SU-DHL-6 (cell line): ENCODE results near the gene TAX1BP3.

Experiments
- H2AFZ ChIP-seq: fragments of 200-600 bp; sonication (generic); 2 replicates; pipeline ENCODE4 v1.6.1; 2014; ENCODE audit warnings: low read depth, mild to moderate bottlenecking, moderate library complexity, mixed read lengths, antibody characterized with exemption, low read length; ENCODE audit not compliant: severe bottlenecking
- H3F3A ChIP-seq: fragments of 200-600 bp; shearing (Covaris generic); 2 replicates; pipeline ENCODE4 v1.6.0; 2016; ENCODE audit warnings: antibody characterized with exemption, mild to moderate bottlenecking; ENCODE audit not compliant: insufficient read depth
- H3K27ac ChIP-seq: fragments of 200-600 bp; sonication (generic); 2 replicates; pipeline ENCODE4 v1.5.1; 2016; ENCODE audit warnings: low read depth, mild to moderate bottlenecking, low read length, moderate library complexity, mixed read lengths
- H3K27me3 ChIP-seq: fragments of 200-600 bp; sonication (generic), shearing (Covaris generic); 2 replicates; pipeline ENCODE4 v1.6.0; 2014; ENCODE audit warnings: mild to moderate bottlenecking, low read length
- H3K36me3 ChIP-seq: fragments of 200-600 bp; sonication (generic); 2 replicates; pipeline ENCODE4 v1.6.1; 2014; ENCODE audit warnings: mild to moderate bottlenecking, low read length, mixed read lengths
- H3K4me2 ChIP-seq: fragments of 300-600, 200-600 bp; shearing (Covaris generic), sonication (generic); 2 replicates; pipeline ENCODE4 v1.6.0; 2014; ENCODE audit warnings: low read length, low read depth, mild to moderate bottlenecking; ENCODE audit not compliant: poor library complexity, severe bottlenecking
- H3K4me3 ChIP-seq: fragments of 200-600 bp; sonication (generic); 2 replicates; pipeline ENCODE4 v1.5.1; 2014; ENCODE audit warnings: antibody characterized with exemption, low read length, mild to moderate bottlenecking, mixed read lengths; ENCODE audit not compliant: insufficient read depth, poor library complexity, severe bottlenecking
- H3K79me2 ChIP-seq: fragments of 200-600 bp; sonication (generic); 2 replicates; pipeline ENCODE4 v1.6.1; 2014; ENCODE audit warnings: mild to moderate bottlenecking, low read length, moderate library complexity; ENCODE audit not compliant: insufficient read depth
- H3K9ac ChIP-seq: fragments of 200-600 bp; sonication (generic); 2 replicates; pipeline ENCODE4 v1.7.0; 2014; ENCODE audit warnings: mild to moderate bottlenecking, low read length
- H3K9me2 ChIP-seq: fragments of 200-600 bp; sonication (generic); replicated peaks from 2 replicates; pipeline ENCODE4 v1.6.1; 2014; ENCODE audit warnings: low read length; ENCODE audit not compliant: insufficient read depth
- H3K9me3 ChIP-seq: fragments of 200-600 bp; sonication (generic); 2 replicates; pipeline ENCODE4 v1.6.1; 2014; ENCODE audit warnings: low read length, mixed read lengths; ENCODE audit not compliant: insufficient read depth
- H4K20me1 ChIP-seq: fragments of 200-600 bp; sonication (generic); 2 replicates; pipeline ENCODE4 v1.6.1; 2014; ENCODE audit warnings: low read depth, mild to moderate bottlenecking, antibody characterized with exemption, low read length, moderate library complexity, mixed read lengths
- EZH2phosphoT487 ChIP-seq: fragments of 200-600 bp; sonication (generic), shearing (Covaris generic); conservative IDR thresholded peaks from 2 replicates; pipeline ENCODE4 v1.6.1; 2018; ENCODE audit warnings: mild to moderate bottlenecking, antibody characterized with exemption, low read length, moderate library complexity, mixed read lengths
- TF ChIP-seq, protein P1 (sequence below): fragments of 200-600 bp; sonication (generic); IDR thresholded peaks from one replicate; pipeline ENCODE4 v1.5.1; 2017; ENCODE audit warnings: antibody characterized with exemption, mild to moderate bottlenecking, low read length, moderate library complexity; ENCODE audit not compliant: insufficient read depth, poor library complexity, severe bottlenecking

TAX1BP3 gene

DNA sequence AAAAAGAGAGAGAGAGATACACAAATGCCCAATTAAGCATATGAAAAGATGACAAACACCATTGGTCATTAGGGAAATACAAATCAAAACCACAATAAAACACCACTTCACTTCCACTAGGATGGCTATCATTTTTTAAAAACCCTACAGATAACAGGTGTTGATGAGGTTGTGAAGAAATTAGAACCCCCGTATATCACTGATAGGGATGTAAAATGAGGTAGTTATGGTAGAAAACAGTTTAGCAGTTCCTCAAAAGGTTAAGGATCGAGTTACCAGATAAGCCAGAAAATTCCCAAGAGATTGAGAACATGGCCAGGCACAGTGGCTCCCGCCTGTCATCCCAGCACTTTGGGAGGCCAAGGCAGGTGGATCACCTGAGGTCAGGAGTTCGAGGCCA is 24.8 kb upstream of the TAX1BP3 start:
- Histone ChIP-seq H3K9me2 (no peaks in the 10 kb centered on the region), H3K9ac (no peak overlapping the region), H3K36me3 (no peaks in the 10 kb centered on the region), H3K27ac (peak overlapping the region; percentile 49), H3K4me3 (no peak overlapping the region), H3K4me2 (peak overlapping the region; percentile 91), H2AFZ (no peak overlapping the region), H3K27me3 (no peaks in the 10 kb centered on the region), H4K20me1 (no peaks in the 10 kb centered on the region), H3K9me3 (no peaks in the 10 kb centered on the region), H3F3A (peaks cover 13% of the 10 kb centered on the region), H3K79me2 (peaks cover 32% of the 10 kb centered on the region)
- TF ChIP-seq, protein P1, sequence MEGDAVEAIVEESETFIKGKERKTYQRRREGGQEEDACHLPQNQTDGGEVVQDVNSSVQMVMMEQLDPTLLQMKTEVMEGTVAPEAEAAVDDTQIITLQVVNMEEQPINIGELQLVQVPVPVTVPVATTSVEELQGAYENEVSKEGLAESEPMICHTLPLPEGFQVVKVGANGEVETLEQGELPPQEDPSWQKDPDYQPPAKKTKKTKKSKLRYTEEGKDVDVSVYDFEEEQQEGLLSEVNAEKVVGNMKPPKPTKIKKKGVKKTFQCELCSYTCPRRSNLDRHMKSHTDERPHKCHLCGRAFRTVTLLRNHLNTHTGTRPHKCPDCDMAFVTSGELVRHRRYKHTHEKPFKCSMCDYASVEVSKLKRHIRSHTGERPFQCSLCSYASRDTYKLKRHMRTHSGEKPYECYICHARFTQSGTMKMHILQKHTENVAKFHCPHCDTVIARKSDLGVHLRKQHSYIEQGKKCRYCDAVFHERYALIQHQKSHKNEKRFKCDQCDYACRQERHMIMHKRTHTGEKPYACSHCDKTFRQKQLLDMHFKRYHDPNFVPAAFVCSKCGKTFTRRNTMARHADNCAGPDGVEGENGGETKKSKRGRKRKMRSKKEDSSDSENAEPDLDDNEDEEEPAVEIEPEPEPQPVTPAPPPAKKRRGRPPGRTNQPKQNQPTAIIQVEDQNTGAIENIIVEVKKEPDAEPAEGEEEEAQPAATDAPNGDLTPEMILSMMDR: no peak
- TF ChIP-seq EZH2phosphoT487: no peak

DNA sequence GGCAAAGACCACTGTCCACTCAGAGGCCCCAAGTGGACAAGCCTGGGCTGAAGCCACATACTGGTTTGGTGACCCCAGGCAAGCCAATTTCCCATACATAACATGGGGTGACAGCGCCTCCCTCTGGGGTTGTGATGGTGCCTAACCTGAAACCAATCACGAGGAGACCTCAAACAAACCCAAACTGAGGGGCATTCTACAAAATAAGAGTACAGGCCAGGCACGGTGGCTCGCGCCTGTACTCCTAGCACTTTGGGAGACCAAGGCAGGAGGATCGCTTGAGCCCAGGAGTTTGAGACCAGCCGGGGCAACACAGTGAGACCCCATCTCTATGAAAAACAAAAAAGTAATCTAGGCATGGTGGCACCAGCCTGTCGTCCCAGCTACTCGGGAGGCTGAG is 24.0 kb upstream of the TAX1BP3 start:
- H3K4me2 ChIP-seq: no peak overlapping the region
- H3K9ac ChIP-seq: no peak overlapping the region
- H2AFZ ChIP-seq: no peak overlapping the region
- H3K79me2 ChIP-seq: peaks cover 32% of the 10 kb centered on the region
- TF ChIP-seq EZH2phosphoT487: no peak
- TF ChIP-seq, protein P1: no peak
- no peak overlapping the region for H3K27ac ChIP-seq
- no peaks in the 10 kb centered on the region for H3K9me3 ChIP-seq
- no peaks in the 10 kb centered on the region for H3K27me3 ChIP-seq
- H3F3A ChIP-seq: peaks cover 13% of the 10 kb centered on the region
- H3K36me3 ChIP-seq: no peaks in the 10 kb centered on the region
- no peaks in the 10 kb centered on the region for H4K20me1 ChIP-seq
- no peak overlapping the region for H3K4me3 ChIP-seq
- H3K9me2 ChIP-seq: no peaks in the 10 kb centered on the region

DNA sequence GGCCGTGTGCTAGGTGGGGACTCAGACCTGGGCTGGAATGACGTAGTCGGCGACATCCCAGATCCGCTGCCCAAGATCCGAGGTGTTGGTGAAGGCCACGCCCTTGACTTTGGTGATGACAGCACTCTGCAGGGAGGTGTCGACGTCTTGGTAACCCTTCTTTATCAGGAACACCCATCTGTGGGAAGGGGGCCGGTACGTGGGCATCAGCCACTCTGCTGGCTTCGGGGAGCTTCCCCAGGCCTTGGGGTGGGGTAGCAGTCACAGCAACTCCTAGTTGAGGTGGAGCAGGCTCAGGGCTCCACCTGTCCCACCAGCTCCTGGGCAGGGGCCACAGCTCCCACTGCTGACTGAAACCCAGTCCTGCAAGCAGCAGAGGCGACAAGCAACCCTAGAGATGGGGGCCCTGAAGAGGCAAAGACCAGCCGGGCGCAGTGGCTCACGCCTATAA is 23.3 kb upstream of the TAX1BP3 start:
- Histone ChIP-seq H3K9me3 (no peaks in the 10 kb centered on the region), H4K20me1 (no peaks in the 10 kb centered on the region), H3K79me2 (peaks cover 32% of the 10 kb centered on the region), H3K27me3 (no peaks in the 10 kb centered on the region), H2AFZ (no peak overlapping the region), H3K27ac (no peak overlapping the region), H3F3A (peaks cover 13% of the 10 kb centered on the region), H3K4me2 (no peak overlapping the region), H3K4me3 (no peak overlapping the region), H3K9me2 (no peaks in the 10 kb centered on the region), H3K9ac (no peak overlapping the region), H3K36me3 (no peaks in the 10 kb centered on the region)
- TF ChIP-seq EZH2phosphoT487: no peak
- TF ChIP-seq, protein P1: no peak
